ENCODE measurements around the gene RPP25L.
A peak's percentile ranks its signal among the peaks of the same experiment; 100 is the strongest.
"Not testable (repeated sequence)": the region's sequence is repeated elsewhere in the genome, so short reads cannot be mapped to it uniquely, and the experiment has no call there.

RPP25L gene, protein sequence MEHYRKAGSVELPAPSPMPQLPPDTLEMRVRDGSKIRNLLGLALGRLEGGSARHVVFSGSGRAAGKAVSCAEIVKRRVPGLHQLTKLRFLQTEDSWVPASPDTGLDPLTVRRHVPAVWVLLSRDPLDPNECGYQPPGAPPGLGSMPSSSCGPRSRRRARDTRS

DNA sequence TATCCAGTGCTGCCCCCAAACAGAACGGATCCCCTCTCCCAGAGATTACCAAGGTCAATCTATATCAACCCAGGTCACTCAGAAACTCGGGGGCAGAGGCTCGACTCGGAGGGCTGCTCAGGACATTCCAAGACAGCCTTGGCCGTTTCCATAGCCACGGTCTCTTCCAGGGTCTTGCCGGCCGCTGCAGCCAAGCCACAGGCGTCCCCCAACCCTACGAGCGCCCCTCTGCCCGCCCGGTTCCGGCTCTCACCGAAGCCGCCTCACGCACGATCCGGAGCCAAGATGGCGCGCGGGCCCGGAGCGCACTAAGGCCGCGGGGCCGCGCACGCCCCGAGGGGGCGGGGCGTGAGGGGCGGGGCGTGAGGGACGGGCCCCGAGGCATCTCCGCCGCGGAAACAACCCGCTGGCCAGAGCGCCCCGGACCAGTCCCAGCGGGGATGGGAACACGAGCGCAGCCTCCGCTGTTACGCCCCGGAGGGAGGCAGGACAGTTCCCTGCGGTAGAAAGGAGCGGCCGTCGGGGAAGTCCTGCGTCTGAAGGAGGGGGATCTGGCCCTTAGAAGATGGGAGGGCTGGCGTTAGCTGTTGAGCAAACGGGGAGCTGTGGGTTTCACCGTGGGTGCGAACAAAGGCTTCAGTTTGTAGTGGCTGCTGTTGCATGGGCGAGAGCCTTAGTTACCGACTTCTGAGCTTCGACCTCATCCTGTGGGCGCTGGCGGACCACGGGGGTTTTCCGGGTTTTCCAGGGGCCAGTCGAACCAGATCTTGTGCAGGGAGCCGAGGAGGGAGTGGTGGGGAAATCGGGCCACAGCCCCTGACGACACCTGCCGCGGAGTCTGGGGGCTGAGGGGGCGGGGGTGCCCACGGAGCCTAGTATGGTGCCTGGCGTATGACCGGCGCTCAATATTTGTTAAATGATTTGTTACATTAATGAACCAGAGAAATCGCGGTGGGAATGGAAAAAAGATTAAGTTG, at the start of gene RPP25L:
Gene RPP25L, minus strand, starts transcription at position 287 of the 977 bp plus-strand sequence. CDS start 801 bp downstream, outside the sequence.
- DNase-seq, result peak; percentile 70

DNA sequence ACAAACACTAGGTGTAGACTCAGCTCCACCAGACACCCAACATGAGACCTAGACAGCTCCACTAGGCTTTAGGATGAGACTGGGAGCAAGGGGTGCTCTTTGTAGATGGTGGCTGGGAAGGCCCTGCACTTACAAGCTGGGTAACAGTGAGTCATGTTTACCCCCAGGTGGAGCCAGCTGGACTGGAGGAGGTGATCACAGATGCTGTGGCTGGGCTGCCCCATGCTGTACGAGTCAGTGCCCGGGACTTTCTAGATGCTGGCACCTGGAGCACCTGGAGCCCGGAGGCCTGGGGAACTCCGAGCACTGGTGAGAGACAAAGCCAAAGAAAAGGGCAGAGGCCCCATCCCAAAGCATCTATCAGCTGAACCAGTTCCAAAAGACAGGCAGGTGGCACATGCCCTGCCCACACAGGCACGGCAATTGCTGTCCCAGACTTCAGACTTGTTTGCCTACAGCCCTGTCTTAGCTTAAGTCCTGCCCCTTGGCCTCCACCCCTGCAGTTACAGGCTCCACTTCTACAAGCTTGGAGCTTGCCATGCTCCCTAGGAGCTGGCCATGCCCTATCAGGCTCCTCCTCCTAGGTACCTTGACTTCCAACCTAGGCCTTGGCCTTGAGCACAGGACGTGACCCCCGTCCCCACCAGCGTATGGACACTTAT, 47.8 kb upstream of the RPP25L start:
- DNase-seq, result no peak

DNA sequence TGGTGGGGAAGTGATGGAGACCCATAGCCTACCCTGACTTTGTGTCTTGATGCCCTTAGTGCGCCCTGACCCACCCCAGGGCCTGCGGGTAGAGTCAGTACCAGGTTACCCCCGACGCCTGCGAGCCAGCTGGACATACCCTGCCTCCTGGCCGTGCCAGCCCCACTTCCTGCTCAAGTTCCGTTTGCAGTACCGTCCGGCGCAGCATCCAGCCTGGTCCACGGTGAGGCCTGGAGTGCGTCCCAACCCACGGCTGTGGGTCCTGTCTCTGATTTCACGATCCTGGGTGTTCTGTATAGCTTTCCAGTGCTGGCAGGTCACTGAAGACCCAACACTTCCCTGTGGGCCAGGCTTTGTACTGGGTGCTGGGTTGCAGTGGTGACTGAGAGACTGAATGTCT, 46.6 kb upstream of the RPP25L start:
- no peak for DNase-seq

DNA sequence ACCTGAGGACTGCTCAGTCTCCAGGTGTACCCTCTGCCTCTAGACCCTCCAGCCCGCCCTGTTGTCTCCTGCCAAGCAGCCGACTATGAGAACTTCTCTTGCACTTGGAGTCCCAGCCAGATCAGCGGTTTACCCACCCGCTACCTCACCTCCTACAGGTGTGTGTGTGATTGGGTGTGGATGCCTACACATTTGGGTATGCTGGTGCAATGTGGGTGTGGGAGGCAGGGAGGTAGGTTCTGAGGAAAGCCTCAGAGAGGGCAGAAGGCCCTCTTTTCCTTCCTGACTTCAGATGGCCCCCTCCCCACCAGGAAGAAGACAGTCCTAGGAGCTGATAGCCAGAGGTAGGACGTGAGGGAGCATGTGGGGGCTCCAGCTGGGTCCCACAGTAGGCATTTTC, 45.1 kb upstream of the RPP25L start:
- DNase-seq, result no peak

DNA sequence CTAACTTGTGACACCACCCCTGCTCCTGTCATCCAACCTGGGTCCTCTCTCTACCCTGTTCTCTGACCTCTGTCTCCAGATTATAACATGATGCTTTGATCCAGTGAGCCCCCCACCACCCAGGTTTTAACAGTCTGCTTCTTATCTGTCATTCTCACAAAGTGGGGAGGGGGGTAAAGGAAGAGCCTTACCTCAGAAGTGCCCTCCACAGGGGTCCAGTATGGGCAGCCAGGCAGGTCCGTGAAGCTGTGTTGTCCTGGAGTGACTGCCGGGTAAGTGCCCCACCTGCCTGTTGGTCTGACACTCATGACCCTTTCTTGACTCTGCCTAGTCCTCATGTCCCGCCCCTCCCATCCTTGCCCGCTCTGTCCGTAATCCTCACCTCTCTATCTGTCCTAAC, 43.5 kb upstream of the RPP25L start:
- DNase-seq, result no peak

DNA sequence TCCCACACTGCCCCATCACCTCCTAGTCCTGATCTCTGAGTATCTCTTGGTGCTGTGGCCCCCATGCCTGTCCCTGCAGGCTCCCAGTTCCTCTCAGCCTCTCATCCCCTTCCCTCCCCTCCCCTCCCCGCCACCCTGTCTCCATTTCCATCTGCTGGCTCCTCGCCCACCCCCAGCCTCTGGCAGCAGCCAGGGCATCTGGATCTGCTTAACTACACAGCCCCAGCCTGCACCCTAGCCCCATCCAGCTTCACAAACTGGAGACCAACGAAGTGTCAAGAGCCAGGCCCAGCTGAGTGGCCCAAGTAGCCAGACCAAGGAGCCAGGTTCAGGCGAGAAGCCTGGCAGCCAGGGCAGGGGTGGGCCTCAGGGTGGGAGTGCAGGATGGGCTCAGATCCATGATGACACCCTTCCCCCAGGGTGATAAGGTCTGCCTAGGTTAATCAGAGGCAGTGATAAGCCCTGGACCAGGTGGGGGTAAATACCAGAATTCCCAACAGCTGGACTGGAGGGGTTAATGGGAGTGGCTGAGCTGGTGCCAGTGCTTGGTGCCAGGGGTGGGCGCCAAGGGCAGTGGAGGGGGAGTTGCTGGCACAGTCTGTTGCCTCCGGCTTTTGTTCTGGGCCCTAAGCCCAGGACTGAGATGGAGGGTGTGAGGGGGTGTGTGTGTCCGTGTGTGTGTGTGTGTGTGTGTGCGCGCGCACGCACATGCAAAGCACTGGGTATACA, 42.6 kb upstream of the RPP25L start:
- DNase-seq, result peak; percentile 61

DNA sequence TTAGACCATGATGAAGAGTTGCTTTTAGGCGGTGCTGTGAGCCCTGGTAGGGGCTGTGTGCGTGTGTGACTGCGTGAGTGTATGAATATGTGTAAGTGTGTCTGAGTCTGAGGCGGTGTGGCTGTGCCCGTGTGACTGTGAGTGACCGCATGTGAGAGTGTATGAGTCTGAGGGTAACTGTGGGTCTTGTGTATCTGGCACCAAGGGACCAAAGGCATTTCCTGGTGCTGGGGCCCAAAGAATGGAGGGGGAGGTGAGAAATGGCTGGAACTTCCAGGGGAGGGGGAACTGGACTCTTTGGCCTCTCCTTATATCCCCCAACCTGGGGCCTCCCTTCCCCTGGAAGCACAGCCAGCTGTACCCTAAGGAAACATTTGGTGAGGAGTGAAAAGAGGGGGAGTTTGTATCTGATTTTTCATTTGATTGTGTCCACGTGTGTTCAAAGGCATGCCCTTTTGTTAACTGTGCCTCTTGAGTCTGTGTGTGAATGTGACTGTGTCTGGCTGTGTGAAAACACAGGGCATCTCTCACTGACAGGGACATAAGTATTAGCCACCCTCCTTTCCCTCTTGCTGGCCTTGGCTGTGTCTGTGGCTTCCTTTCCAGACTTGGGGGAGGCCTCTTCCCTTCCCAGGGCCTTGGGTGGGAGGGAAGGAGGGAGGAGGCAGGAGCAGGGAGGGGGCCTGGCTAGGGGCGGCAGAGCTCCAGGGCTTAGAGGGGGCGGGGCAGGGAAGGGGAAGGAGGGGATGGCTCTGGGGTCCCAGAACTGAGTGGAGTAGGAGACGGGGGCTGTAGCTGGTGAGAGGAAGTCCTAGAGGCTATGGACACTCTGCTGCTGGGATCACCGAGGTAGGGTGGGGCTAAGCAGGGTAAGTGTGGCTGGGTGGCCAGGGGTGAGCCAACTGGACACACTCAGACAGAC, 41.5 kb upstream of the RPP25L start:
- no peak for DNase-seq

DNA sequence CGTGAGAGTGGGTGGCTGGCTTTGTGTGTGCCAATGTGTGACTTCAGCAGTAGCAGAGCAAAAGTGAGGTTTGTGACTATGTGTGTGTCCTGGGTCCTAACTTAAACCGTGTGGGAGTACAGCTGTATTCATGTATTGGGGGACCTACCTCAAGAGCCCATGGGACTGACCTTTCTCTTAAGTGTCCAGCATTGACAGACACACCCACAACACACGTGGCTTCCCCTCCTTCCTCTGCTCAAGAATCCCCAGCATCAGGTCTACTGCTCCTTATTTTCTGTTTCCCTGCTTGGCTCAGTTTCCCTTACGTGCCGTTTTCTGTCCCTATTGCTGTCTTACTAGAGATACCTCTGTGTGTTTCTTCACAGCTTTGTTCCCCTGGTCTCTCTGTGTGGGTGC, 40.7 kb upstream of the RPP25L start:
- no peak for DNase-seq

DNA sequence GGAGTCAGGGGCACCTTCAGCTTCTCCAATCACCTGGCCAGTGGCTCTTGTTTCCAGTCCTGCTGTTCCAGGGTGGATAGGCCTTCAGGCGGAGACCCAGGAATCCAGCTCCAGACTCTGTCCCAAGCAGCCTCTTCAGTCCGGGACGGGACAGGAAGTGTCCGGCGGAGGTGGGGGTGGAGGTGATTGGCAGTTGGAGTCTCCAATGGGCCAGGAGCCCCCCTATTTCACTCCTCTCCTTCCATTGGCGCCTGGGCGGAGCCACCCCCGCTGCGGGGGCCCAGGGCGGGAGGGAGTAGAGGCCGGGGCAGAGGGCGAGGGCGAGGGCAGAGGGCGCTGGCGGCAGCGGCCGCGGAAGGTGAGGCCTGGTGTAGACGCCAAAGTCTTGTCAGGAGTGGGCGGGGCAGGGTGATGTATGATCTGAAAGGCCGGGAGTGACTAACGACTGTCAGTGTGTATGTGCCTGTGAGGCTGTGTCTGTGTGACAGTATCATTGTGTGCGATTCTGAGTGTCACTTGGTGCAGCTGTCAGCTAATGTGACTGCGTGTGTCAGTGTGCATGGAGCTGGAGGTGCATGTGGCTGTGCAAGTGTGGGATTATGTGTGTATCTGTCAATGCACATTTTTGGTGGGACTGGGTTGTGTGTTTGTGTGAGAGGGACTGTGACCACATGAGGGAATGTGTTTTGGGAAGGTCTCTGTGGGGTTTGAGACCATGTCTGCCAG, 40.1 kb upstream of the RPP25L start, which contains the start of gene IL11RA:
Gene IL11RA, plus strand, starts transcription at position 310 of the 726 bp plus-strand sequence. CDS start 3,033 bp downstream, outside the sequence.
- peak; percentile 22 for DNase-seq

DNA sequence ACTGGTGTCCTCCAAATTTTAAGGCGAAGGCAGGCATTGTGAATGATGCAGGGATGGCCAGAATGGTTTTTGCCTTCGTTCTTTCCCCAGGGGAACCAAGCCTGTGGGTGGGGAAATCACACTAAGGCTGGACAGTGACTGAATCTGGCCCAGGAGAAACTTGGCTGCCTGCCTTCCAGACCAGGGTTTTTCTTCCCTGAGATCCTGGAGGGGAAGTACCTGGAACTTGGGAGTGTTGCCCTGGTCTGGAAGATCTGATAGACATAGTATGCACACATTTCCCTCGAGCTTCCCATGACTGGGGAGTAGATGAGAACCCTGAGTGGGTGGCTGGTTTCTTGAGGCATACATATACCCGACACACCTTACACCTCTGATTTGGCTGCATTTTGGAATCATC, 39.4 kb upstream of the RPP25L start:
- DNase-seq, result no peak

DNA sequence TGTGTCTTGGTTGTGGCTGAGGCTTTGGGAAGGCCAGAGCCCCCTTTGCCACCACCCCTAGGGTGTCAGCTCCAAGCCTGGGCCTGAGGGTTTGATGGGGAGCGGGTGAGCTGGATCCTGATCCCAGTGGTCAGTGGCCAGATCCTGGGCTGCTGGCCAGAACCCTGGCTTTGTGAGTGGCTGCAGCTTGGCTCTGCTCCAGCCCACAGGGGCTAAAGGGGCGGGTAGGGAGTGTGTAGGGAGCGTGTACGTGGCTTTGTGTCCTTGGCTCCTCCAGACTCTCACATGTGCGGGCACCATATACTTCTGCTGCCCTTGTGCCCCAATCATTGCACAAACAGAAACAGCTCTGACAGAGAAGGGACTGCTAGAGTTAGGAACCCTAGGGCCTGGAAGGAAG, 38.9 kb upstream of the RPP25L start:
- DNase-seq, result no peak

DNA sequence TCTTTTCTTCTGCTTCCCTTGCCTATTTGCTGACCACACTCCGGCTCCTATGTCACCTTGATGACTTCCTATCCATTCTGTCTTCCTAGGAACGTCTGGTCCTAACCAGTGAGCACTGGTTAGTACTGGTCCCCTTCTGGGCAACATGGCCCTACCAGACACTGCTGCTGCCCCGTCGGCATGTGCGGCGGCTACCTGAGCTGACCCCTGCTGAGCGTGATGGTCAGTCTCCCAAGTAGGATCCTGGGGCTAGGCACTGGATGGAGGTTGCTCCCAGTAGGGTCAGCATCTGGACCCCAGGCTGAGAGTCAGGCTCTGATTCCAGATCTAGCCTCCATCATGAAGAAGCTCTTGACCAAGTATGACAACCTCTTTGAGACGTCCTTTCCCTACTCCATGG, 36.8 kb upstream of the RPP25L start:
- DNase-seq, result no peak

DNA sequence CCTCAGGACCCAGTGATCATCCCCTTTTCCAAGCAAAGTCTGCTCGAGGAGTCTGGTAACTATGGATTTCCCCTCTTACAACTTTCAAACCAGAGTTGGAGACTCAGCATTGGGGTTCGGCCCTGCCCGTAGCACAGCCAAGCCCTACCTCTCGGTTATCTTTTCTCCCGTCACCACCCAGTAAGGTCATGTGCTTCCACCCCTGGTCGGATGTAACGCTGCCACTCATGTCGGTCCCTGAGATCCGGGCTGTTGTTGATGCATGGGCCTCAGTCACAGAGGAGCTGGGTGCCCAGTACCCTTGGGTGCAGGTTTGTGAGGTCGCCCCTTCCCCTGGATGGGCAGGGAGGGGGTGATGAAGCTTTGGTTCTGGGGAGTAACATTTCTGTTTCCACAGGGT, 35.8 kb upstream of the RPP25L start:
- DNase-seq, result no peak

DNA sequence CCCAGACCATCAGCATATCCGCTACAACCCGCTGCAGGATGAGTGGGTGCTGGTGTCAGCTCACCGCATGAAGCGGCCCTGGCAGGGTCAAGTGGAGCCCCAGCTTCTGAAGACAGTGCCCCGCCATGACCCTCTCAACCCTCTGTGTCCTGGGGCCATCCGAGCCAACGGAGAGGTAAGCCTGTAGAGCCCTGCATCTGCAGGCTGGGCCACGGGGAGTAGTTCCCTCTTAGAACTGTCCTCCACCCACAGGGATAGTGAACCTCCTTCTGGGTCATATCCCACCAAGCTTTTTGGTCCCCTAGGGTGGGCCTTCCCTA, 35.1 kb upstream of the RPP25L start:
- DNase-seq, result no peak

DNA sequence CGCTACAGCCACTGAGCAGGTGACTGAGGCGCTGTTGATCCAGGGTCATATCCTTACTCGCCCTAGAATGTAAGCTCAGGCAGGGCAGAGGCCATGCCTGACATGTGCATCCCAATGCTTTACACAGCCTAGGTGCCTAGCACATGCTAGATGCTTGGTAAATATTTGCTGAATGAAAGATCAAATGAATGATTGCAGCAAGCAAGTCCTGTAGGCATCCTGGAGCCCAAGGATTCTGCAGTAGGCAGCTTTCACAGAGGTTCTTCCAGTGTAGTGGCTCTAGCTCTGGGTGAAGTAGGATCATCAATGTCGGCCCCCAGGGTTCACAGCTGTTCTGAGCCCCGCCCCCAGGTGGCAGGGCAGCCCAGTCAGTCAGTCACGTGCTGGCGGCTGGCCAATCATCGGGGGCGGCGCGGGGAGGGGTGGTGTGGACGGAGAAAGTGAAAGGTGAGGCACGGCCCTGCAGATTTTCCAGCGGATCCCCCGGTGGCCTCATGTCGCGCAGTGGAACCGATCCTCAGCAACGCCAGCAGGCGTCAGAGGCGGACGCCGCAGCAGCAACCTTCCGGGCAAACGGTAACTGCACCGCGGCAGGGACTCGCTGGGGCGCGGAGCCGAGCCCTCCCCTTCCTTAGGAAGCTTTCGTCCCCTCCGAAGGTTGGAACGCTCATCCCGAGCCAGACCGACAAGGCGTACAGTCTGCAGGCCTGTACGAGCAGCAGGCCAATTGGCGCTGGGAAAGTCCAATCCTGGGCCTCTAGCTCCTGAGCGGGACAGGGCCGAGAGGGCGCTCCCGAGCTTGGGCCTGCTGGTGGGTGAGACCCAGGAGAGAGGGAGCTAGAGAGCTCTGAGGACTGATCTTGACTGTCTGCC, 34.5 kb upstream of the RPP25L start, which contains the start of gene GALT:
Gene GALT, plus strand, starts transcription at position 465 of the 873 bp plus-strand sequence. Its CDS starts 30 bp downstream, at position 495.
- peak; percentile 90 for DNase-seq

DNA sequence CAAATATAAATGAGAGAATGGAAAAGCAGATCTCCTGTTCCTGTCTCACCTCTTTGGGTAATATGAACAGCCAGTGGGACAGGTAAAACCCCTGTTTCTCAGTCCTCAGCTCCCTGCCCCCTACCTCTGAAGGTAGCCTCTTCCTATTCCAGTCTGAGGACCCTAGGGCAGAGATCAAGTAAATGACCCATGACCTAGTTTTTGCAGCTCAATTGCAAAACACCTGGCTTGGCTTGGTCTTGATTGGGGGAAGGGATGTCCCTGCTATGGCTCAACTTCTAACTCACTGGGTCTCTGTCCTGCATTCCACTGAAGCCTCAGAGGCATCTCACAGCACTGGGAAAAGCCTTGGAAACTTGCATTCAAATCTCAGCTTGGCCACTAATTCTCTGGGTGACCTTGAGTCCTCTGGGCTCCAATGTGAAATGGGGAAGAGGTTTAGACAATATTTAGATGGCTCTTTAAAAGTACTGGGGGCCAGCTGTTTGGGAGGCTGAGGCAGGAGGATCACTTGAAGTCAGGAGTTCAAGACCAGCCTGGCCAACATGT, 32.9 kb upstream of the RPP25L start:
- no peak for DNase-seq

DNA sequence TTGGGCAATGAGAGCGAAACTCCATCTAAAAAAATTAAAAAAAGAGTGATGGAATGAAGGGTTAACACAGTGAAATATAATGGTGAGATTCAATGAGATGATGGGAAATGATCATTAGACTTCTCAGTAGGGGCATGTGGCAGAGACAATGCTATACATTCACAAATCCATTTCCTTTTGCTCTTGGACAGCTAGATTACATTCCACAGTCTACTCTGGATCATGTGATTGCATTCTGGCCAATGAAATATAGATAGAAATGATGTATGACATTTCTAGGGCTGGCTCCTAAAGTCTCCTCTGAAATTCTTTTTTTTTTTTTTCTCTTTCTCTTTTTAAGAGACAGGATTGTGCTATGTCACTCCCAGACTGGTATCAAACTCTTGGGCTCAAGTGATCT, 30.8 kb upstream of the RPP25L start:
- no peak for DNase-seq

DNA sequence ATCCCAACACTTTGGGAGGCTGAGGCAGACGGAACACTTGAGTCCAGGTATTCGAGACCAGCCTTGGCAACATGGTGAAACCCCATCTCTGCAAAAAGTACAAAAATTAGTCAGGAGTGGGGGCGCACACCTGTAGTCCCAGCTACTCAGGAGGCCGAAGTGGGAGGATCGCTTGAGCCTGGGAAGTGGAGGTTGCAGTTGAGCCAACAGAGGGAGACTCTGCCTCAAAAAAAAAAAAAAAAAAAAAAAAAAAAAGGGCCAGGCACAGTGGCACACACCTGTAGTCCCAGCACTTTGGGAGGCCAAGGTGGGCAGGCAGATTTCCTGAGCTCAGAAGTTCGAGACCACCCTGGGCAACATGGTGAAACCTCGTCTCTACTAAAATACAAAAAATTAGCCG, 27.4 kb upstream of the RPP25L start:
- not testable (repeated sequence) for DNase-seq

DNA sequence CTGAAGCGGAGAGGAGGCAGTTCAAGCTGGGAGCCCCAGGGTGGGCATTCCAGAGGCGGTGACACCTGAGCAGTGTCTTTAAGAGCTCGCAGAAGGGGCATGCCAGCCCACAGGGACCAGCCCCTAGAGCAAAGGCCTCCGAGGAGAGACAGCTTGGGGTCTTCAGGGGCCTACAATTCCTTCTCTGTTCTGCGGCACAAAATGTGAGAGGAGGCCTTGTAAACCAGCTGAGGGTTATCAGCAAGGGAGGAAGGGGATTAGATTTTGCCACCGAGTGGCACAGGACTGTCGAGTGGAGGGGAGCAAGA, 26.2 kb upstream of the RPP25L start:
- no peak for DNase-seq

Data from NCI-H1105 (cell line).